GM23338 (cell line): ENCODE results near the gene CETP. TPM values are rescaled to one million over a fixed set of nuclear protein-coding genes. Genes with fewer than 3 reads are reported as not detected.

ENCODE experiments used
- ATAC-seq: fragments of 200-7000 bp; cut with Tn5 transposase; 3 replicates; pipeline ENCODE4 v1.9.1; 2020
- DNase-seq: peaks from one replicate; pipeline ENCODE4 v3.0.0-alpha.2; 2015; ENCODE audit warnings: low spot score
- H2AFZ ChIP-seq: fragments of 200-600 bp; sonication (generic); 2 replicates; pipeline ENCODE4 v1.8.0; 2016; ENCODE audit warnings: antibody characterized with exemption, mild to moderate bottlenecking, moderate library complexity
- H3F3A ChIP-seq: fragments of 200-600 bp; sonication (generic); replicated peaks from 2 replicates; pipeline ENCODE4 v1.8.0; 2017; ENCODE audit warnings: antibody characterized with exemption, mixed run types, low read depth
- H3K27ac ChIP-seq: fragments of 200-600 bp; sonication (generic); 2 replicates; pipeline ENCODE4 v1.6.1; 2016; ENCODE audit warnings: low read depth
- H3K27me3 ChIP-seq: fragments of 200-600 bp; sonication (generic); 2 replicates; pipeline ENCODE4 v1.8.0; 2016; ENCODE audit warnings: mild to moderate bottlenecking, mixed run types, moderate library complexity; ENCODE audit not compliant: insufficient read depth
- H3K36me3 ChIP-seq: fragments of 200-600 bp; sonication (generic); 2 replicates; pipeline ENCODE4 v1.8.0; 2016; ENCODE audit warnings: mild to moderate bottlenecking; ENCODE audit not compliant: insufficient read depth
- H3K4me1 ChIP-seq: fragments of 200-600 bp; sonication (generic); 2 replicates; pipeline ENCODE4 v1.8.0; 2016; ENCODE audit warnings: mild to moderate bottlenecking, moderate library complexity; ENCODE audit not compliant: insufficient read depth
- H3K4me2 ChIP-seq: fragments of 200-600 bp; sonication (generic); 2 replicates; pipeline ENCODE4 v1.7.1; 2017; ENCODE audit warnings: mixed run types
- H3K4me3 ChIP-seq: fragments of 200-600 bp; sonication (generic); 2 replicates; pipeline ENCODE4 v1.6.1; 2016; ENCODE audit warnings: mixed run types
- H3K79me2 ChIP-seq: fragments of 200-600 bp; sonication (generic); replicated peaks from 2 replicates; pipeline ENCODE4 v1.8.0; 2017; ENCODE audit warnings: mild to moderate bottlenecking; ENCODE audit not compliant: insufficient read depth
- H3K9me2 ChIP-seq: fragments of 200-600 bp; sonication (generic); 2 replicates; pipeline ENCODE4 v1.8.0; 2017; ENCODE audit not compliant: insufficient read depth
- H4K20me1 ChIP-seq: fragments of 200-600 bp; sonication (generic); replicated peaks from 2 replicates; pipeline ENCODE4 v1.8.0; 2017; ENCODE audit warnings: mild to moderate bottlenecking; ENCODE audit not compliant: insufficient read depth
- H3K27ac Mint-ChIP-seq: 2 replicates; pipeline ENCODE4 v1.8.0; 2020; ENCODE audit warnings: inconsistent platforms, mild to moderate bottlenecking, moderate library complexity, mixed read lengths
- H3K27me3 Mint-ChIP-seq: 3 replicates; pipeline ENCODE4 v1.8.0; 2022; ENCODE audit warnings: low read depth, mild to moderate bottlenecking, moderate library complexity, mixed read lengths, inconsistent platforms; ENCODE audit not compliant: insufficient read depth, poor library complexity
- H3K36me3 Mint-ChIP-seq: 3 replicates; pipeline ENCODE4 v1.8.0; 2021; ENCODE audit warnings: low read depth, mild to moderate bottlenecking, inconsistent platforms, moderate library complexity, mixed read lengths
- H3K4me1 Mint-ChIP-seq: 3 replicates; pipeline ENCODE4 v1.8.0; 2020; ENCODE audit warnings: mild to moderate bottlenecking, inconsistent platforms, mixed read lengths
- H3K4me3 Mint-ChIP-seq: 3 replicates; pipeline ENCODE4 v1.8.0; 2021; ENCODE audit warnings: moderate library complexity, mild to moderate bottlenecking, inconsistent platforms, mixed read lengths
- H3K9me3 Mint-ChIP-seq: 3 replicates; pipeline ENCODE4 v1.8.0; 2020; ENCODE audit warnings: moderate library complexity, mild to moderate bottlenecking, inconsistent platforms, mixed read lengths
- CREB1 ChIP-seq: fragments of 250-450 bp; sonication (Bioruptor Pico); IDR thresholded peaks from 2 replicates; pipeline ENCODE4 v1.5.0; 2020; ENCODE audit warnings: low read depth, mild to moderate bottlenecking, moderate library complexity
- ETS1 ChIP-seq: IDR thresholded peaks from 2 replicates; pipeline ENCODE4 v1.6.1; 2016; ENCODE audit warnings: antibody characterized with exemption
- EZH2 ChIP-seq: fragments of 200-600 bp; sonication (generic); IDR thresholded peaks from one replicate; pipeline ENCODE4 v1.8.0; 2017; ENCODE audit warnings: antibody characterized with exemption, mild to moderate bottlenecking, low read depth; ENCODE audit not compliant: unreplicated experiment
- EZH2phosphoT487 ChIP-seq: fragments of 200-600 bp; sonication (generic); IDR thresholded peaks from one replicate; pipeline ENCODE4 v1.8.1; 2018; ENCODE audit warnings: antibody characterized with exemption; ENCODE audit not compliant: unreplicated experiment
- JUNB ChIP-seq: IDR thresholded peaks from one replicate; pipeline ENCODE4 v1.6.1; 2016; ENCODE audit warnings: antibody characterized with exemption; ENCODE audit not compliant: unreplicated experiment
- NANOG ChIP-seq: IDR thresholded peaks from 2 replicates; pipeline ENCODE4 v1.6.1; 2016; ENCODE audit warnings: antibody characterized with exemption, borderline replicate concordance
- POLR2AphosphoS5 ChIP-seq: IDR thresholded peaks from 2 replicates; pipeline ENCODE4 v1.6.1; 2016; ENCODE audit warnings: antibody characterized with exemption, low read depth
- STAT1 ChIP-seq: IDR thresholded peaks from one replicate; pipeline ENCODE4 v1.6.1; 2016; ENCODE audit warnings: antibody characterized with exemption; ENCODE audit not compliant: unreplicated experiment
- ZNF114 ChIP-seq: fragments of 250-450 bp; sonication (Bioruptor Pico); IDR thresholded peaks from 2 replicates; pipeline ENCODE4 v1.5.0; 2020; ENCODE audit warnings: mild to moderate bottlenecking, moderate library complexity
- ZNF331 ChIP-seq: fragments of 250-450 bp; sonication (Bioruptor Pico); IDR thresholded peaks from 2 replicates; pipeline ENCODE4 v1.5.0; 2020; ENCODE audit warnings: low read depth, mild to moderate bottlenecking, moderate library complexity
- ZNF462 ChIP-seq: fragments of 250-450 bp; sonication (Bioruptor Pico); IDR thresholded peaks from 2 replicates; pipeline ENCODE4 v1.5.0; 2020; ENCODE audit warnings: mild to moderate bottlenecking, moderate library complexity
- polyA plus RNA-seq: library from polyadenylated mRNA; unstranded; fragments of >200 nt; fragmentation: Nextera tagmentation; extraction: Ambion mirVana; gene quantifications from 2 replicates; pipeline ENCODE4 v1.2.1, GENCODE V29; 2016
- total RNA-seq: library from RNA; depleted of rRNA; stranded (reverse); fragments of >200 nt; shearing (Covaris generic); gene quantifications from 2 replicates; pipeline ENCODE4 v1.2.3, GENCODE V29; 2014
- TF ChIP-seq, protein P1 (sequence below): IDR thresholded peaks from one replicate; pipeline ENCODE4 v1.6.1; 2018; ENCODE audit warnings: antibody characterized with exemption; ENCODE audit not compliant: unreplicated experiment

The CETP gene
- total and polyA plus RNA-seq, 2 experiments from 2014 or later = not detected

DNA sequence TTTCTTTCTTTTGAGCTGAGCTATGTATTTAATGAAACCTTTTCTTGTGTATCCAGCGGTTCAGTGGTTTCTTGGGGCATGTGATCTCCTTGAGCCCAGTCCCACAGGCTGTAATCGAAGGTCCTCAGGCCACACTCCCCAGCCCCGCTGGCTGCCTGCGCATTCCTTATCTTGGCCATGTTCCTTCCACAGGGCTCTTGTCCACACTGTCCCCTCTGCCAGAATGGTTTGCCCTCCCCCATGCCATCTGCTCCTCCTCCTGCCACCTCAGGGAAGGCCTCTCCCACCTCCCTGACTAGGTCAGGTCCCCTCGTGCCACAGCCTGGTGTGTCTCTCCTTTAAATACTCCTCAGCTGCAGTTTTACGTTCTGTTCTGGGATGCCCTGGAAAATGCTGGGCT is 15.5 kb downstream of the CETP start (continued):
- no peak for TF ChIP-seq ZNF462 (CRISPR knock-in tag)
- TF ChIP-seq JUNB = no peak
- TF ChIP-seq EZH2 = no peak
- TF ChIP-seq NANOG = no peak
- no peak for TF ChIP-seq EZH2phosphoT487
- no peak for TF ChIP-seq STAT1

DNA sequence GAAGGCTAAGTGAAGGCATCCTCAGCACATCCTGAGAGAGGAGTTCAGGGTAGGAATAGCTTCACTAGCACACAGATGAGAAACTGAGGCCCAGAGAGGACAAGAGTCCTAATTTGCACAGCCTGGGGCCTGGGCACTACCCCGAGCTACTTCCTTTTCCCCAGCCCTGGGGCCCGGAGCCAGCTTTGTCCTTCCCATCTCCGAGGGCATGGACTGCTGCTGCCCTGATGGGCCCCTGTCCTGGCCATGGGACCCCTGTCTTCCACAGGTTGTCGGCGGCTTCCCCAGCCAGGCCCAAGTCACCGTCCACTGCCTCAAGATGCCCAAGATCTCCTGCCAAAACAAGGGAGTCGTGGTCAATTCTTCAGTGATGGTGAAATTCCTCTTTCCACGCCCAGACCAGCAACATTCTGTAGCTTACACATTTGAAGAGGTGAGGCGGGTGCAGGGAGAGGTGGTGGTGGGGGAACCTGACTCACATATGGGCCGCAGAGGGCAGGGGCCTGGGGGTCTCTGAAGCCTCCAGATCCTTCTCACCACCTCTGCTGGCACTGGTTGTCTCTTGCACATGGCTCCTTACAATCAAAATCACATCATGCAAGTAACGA is 16.2 kb downstream of the CETP start:
- DNase-seq = no peak
- Histone ChIP-seq H3K27me3 (no peaks in the 10 kb centered on the region), H3F3A (no peaks in the 10 kb centered on the region), H3K4me2 (no peak overlapping the region), H2AFZ (no peak overlapping the region), H3K9me2 (no peaks in the 10 kb centered on the region), H4K20me1 (no peaks in the 10 kb centered on the region), H3K4me1 (no peaks in the 10 kb centered on the region), H3K4me3 (no peak overlapping the region), H3K36me3 (no peaks in the 10 kb centered on the region), H3K79me2 (no peaks in the 10 kb centered on the region), H3K27ac (no peak overlapping the region)
- H3K4me1 Mint-ChIP-seq = no peaks in the 10 kb centered on the region; the same call in 2 of the 3 replicates
- no peak for ATAC-seq
- no peak overlapping the region for H3K27ac Mint-ChIP-seq
- H3K27me3 Mint-ChIP-seq = peaks cover 8% of the 10 kb centered on the region
- H3K36me3 Mint-ChIP-seq = no peaks in the 10 kb centered on the region
- H3K9me3 Mint-ChIP-seq = peaks cover 2% of the 10 kb centered on the region; the same call in 1 of the 3 replicates
- no peak overlapping the region for H3K4me3 Mint-ChIP-seq
- TF ChIP-seq STAT1 (no peak), POLR2AphosphoS5 (no peak), EZH2phosphoT487 (no peak), NANOG (no peak), EZH2 (no peak), ZNF114 (CRISPR knock-in tag) (no peak), CREB1 (CRISPR knock-in tag) (no peak), ETS1 (no peak), ZNF331 (no peak), JUNB (no peak)
- TF ChIP-seq, protein P1, sequence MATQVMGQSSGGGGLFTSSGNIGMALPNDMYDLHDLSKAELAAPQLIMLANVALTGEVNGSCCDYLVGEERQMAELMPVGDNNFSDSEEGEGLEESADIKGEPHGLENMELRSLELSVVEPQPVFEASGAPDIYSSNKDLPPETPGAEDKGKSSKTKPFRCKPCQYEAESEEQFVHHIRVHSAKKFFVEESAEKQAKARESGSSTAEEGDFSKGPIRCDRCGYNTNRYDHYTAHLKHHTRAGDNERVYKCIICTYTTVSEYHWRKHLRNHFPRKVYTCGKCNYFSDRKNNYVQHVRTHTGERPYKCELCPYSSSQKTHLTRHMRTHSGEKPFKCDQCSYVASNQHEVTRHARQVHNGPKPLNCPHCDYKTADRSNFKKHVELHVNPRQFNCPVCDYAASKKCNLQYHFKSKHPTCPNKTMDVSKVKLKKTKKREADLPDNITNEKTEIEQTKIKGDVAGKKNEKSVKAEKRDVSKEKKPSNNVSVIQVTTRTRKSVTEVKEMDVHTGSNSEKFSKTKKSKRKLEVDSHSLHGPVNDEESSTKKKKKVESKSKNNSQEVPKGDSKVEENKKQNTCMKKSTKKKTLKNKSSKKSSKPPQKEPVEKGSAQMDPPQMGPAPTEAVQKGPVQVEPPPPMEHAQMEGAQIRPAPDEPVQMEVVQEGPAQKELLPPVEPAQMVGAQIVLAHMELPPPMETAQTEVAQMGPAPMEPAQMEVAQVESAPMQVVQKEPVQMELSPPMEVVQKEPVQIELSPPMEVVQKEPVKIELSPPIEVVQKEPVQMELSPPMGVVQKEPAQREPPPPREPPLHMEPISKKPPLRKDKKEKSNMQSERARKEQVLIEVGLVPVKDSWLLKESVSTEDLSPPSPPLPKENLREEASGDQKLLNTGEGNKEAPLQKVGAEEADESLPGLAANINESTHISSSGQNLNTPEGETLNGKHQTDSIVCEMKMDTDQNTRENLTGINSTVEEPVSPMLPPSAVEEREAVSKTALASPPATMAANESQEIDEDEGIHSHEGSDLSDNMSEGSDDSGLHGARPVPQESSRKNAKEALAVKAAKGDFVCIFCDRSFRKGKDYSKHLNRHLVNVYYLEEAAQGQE = no peak
